Trophoblast cell (in vitro differentiated cells and primary cell): ENCODE measurements around the gene PLG.
"Not testable (repeated sequence)": the region's sequence is repeated elsewhere in the genome, so short reads cannot be mapped to it uniquely, and the experiment has no call there.

Source experiments
- DNase-seq, 2 donors: peaks; one replicate each; pipeline ENCODE4 v3.0.0-alpha.2; 2016
- H2AFZ ChIP-seq: 2 replicates; pipeline ENCODE4 v1.6.1; 2013; ENCODE audit warnings: low read length, moderate library complexity, mild to moderate bottlenecking; ENCODE audit not compliant: insufficient read depth, poor library complexity
- H2AK5ac ChIP-seq: 2 replicates; pipeline ENCODE4 v1.6.1; 2013; ENCODE audit warnings: mild to moderate bottlenecking, low read length
- H2BK120ac ChIP-seq: 2 replicates; pipeline ENCODE4 v1.6.1; 2013; ENCODE audit warnings: low read length, mild to moderate bottlenecking, moderate library complexity; ENCODE audit not compliant: insufficient read depth, poor library complexity
- H2BK12ac ChIP-seq: 2 replicates; pipeline ENCODE4 v1.6.1; 2013; ENCODE audit warnings: mild to moderate bottlenecking, low read length, moderate library complexity
- H2BK5ac ChIP-seq: 2 replicates; pipeline ENCODE4 v1.6.1; 2013; ENCODE audit warnings: low read length, low read depth, moderate library complexity, mild to moderate bottlenecking; ENCODE audit not compliant: poor library complexity
- H3K14ac ChIP-seq: 2 replicates; pipeline ENCODE4 v1.6.1; 2013; ENCODE audit warnings: mild to moderate bottlenecking, low read length
- H3K18ac ChIP-seq: 2 replicates; pipeline ENCODE4 v1.6.1; 2013; ENCODE audit warnings: mild to moderate bottlenecking, low read length
- H3K23ac ChIP-seq: 2 replicates; pipeline ENCODE4 v1.6.1; 2013; ENCODE audit warnings: low read length
- H3K27ac ChIP-seq: 2 replicates; pipeline ENCODE4 v1.5.1; 2013; ENCODE audit warnings: low read depth, mild to moderate bottlenecking, inconsistent platforms, low read length, moderate library complexity
- H3K27me3 ChIP-seq: 2 replicates; pipeline ENCODE4 v1.6.1; 2013; ENCODE audit warnings: inconsistent platforms, mild to moderate bottlenecking, low read length, moderate library complexity; ENCODE audit not compliant: insufficient read depth
- H3K36me3 ChIP-seq, 2 experiments: 1 replicate in 1 of 2; 2 replicates in 1 of 2; pipeline ENCODE4 v1.6.1; 2013; ENCODE audit warnings: low read length in 2 of 2, mild to moderate bottlenecking in 2 of 2, moderate library complexity in 1 of 2; ENCODE audit not compliant: insufficient read depth in 2 of 2, control insufficient read depth in 1 of 2
- H3K4ac ChIP-seq: 2 replicates; pipeline ENCODE4 v1.6.1; 2013; ENCODE audit warnings: low read depth, mild to moderate bottlenecking, low read length, moderate library complexity
- H3K4me1 ChIP-seq, 2 experiments: 1 replicate in 1 of 2; 2 replicates in 1 of 2; pipeline ENCODE4 v1.6.1; 2013; ENCODE audit warnings: low read length in 2 of 2, mild to moderate bottlenecking in 2 of 2, moderate library complexity in 1 of 2; ENCODE audit not compliant: insufficient read depth in 2 of 2, control insufficient read depth in 1 of 2
- H3K4me2 ChIP-seq: 2 replicates; pipeline ENCODE4 v1.6.1; 2013; ENCODE audit warnings: inconsistent platforms, mild to moderate bottlenecking, low read length, moderate library complexity
- H3K4me3 ChIP-seq: 2 replicates; pipeline ENCODE4 v1.5.1; 2013; ENCODE audit warnings: mild to moderate bottlenecking, low read depth, low read length, inconsistent platforms
- H3K79me1 ChIP-seq: one replicate; pipeline ENCODE4 v1.6.1; 2013; ENCODE audit warnings: low read length
- H3K79me2 ChIP-seq: 2 replicates; pipeline ENCODE4 v1.6.1; 2013; ENCODE audit warnings: low read length, mild to moderate bottlenecking; ENCODE audit not compliant: control insufficient read depth, insufficient read depth, poor library complexity
- H3K9ac ChIP-seq: 2 replicates; pipeline ENCODE4 v1.6.1; 2013; ENCODE audit warnings: mild to moderate bottlenecking, low read length
- H3K9me3 ChIP-seq: 2 replicates; pipeline ENCODE4 v1.6.1; 2013; ENCODE audit warnings: low read depth, mild to moderate bottlenecking, control low read depth, inconsistent platforms, low read length; ENCODE audit not compliant: insufficient read depth
- H4K12ac ChIP-seq: 2 replicates; pipeline ENCODE4 v1.6.1; 2013; ENCODE audit warnings: low read depth, mild to moderate bottlenecking, low read length, moderate library complexity
- H4K8ac ChIP-seq: 2 replicates; pipeline ENCODE4 v1.6.1; 2013; ENCODE audit warnings: low read depth, mild to moderate bottlenecking, low read length, moderate library complexity
- H4K91ac ChIP-seq: one replicate; pipeline ENCODE4 v1.6.1; 2013; ENCODE audit warnings: low read depth, mild to moderate bottlenecking, low read length, moderate library complexity
- WGBS: extraction: QIAGEN DNeasy Blood & Tissue Kit; methylation state at CpG from one replicate; pipeline ENCODE4 v1.1.7; 2013; ENCODE audit warnings: missing lambda C conversion rate; ENCODE audit not compliant: insufficient read length, insufficient coverage; ENCODE audit errors: extremely low coverage; 5-methylcytosine and 5-hydroxymethylcytosine counted together

The PLG gene

DNA sequence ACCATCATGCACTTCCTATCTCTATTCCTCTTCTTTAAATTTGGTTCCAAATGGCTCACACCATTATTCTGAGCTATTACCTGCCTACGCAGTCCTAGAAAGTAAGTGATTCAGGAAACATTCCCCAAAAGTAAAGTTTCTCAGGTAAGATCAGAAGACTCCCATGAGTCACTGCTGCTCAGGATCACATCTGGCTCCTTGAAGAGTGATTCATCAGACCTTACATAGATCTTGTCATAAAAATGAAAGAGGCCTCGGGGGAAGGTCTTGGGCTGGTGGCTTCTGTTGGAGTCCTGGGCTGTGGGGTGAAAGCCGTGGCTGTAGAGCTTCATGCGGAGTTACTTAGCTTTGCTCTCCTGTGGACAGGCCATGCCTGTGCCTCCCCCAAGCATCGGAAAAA is 35.9 kb downstream of the PLG start:
- Histone ChIP-seq H3K4me3 (no peak overlapping the region), H4K8ac (no peak overlapping the region), H2BK5ac (no peak overlapping the region), H3K79me1 (no peaks in the 10 kb centered on the region), H3K27me3 (no peaks in the 10 kb centered on the region), H3K23ac (no peak overlapping the region), H3K4me1 (no peaks in the 10 kb centered on the region), H3K36me3 (no peaks in the 10 kb centered on the region), H2AK5ac (no peak overlapping the region), H3K18ac (no peak overlapping the region), H2BK120ac (no peak overlapping the region), H3K27ac (no peak overlapping the region), H3K9me3 (no peaks in the 10 kb centered on the region), H3K4me2 (no peak overlapping the region), H3K9ac (no peak overlapping the region), H2BK12ac (no peak overlapping the region), H3K79me2 (no peaks in the 10 kb centered on the region), H3K4ac (no peak overlapping the region), H3K14ac (no peak overlapping the region), H4K12ac (no peak overlapping the region), H2AFZ (no peak overlapping the region), H4K91ac (no peak overlapping the region)
- WGBS: no CpG with 5 or more reads among the region's 5 CpGs
- DNase-seq: peak; percentile 73 to 85

DNA sequence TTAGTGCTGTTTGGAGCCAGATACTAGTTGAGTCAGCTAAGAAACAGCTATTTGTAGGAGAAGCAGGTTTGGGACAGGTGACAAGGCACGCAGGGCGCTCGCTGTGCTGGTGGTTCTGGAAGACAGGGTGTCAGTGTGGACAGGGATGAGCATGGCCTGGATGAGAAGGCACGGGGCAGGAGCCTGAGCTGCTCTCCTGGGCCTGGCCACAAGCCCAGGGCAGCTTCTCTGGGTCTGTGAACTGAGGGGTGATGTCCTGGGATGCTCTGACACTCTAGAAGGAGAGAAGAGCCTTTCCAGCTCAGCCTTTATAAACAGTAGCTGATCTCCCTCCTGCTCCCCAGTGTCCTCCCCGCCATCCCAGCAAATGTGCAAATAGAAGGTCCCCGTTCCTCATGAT is 37.9 kb downstream of the PLG start:
- Histone ChIP-seq H4K91ac (no peak overlapping the region), H3K4me1 (no peaks in the 10 kb centered on the region), H3K14ac (no peak overlapping the region), H3K4me2 (no peak overlapping the region), H3K4me3 (no peak overlapping the region), H4K12ac (no peak overlapping the region), H2BK120ac (no peak overlapping the region), H3K9me3 (no peaks in the 10 kb centered on the region), H3K4ac (no peak overlapping the region), H3K27me3 (no peaks in the 10 kb centered on the region), H2AFZ (no peak overlapping the region), H4K8ac (no peak overlapping the region), H2AK5ac (no peak overlapping the region), H2BK5ac (no peak overlapping the region), H3K36me3 (no peaks in the 10 kb centered on the region), H3K23ac (no peak overlapping the region), H3K79me2 (no peaks in the 10 kb centered on the region), H3K9ac (no peak overlapping the region), H3K27ac (no peak overlapping the region), H3K79me1 (no peaks in the 10 kb centered on the region), H3K18ac (no peak overlapping the region), H2BK12ac (no peak overlapping the region)
- DNase-seq: no peak
- WGBS: no CpG with 5 or more reads among the region's 6 CpGs

DNA sequence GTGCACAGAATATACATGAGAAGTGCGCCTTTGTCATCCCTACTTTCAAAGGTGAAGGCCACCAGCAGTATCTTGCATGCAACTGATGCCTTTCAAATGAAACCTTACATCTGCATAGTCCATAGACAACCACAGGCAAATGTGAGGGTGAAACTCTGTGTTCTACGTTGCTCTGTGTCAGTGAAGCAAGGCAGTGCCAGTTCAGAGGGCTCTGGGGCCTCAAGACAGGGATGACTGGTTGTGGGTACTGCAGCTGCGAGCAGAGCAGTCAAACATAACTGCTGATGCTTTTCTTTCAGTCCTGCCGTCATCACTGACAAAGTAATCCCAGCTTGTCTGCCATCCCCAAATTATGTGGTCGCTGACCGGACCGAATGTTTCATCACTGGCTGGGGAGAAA is 39.0 kb downstream of the PLG start:
- not testable (repeated sequence) for H3K4ac ChIP-seq, H2BK120ac ChIP-seq, H3K79me1 ChIP-seq, H3K79me2 ChIP-seq, H3K4me2 ChIP-seq, H2BK5ac ChIP-seq, H3K9ac ChIP-seq, H4K8ac ChIP-seq, H3K27ac ChIP-seq, H3K18ac ChIP-seq, H3K14ac ChIP-seq, H3K4me3 ChIP-seq, H4K12ac ChIP-seq, H3K9me3 ChIP-seq, DNase-seq, H2BK12ac ChIP-seq, H3K36me3 ChIP-seq, H4K91ac ChIP-seq, H2AK5ac ChIP-seq, H3K4me1 ChIP-seq, H3K23ac ChIP-seq, H2AFZ ChIP-seq, H3K27me3 ChIP-seq
- WGBS: no CpG with 5 or more reads among the region's 7 CpGs

DNA sequence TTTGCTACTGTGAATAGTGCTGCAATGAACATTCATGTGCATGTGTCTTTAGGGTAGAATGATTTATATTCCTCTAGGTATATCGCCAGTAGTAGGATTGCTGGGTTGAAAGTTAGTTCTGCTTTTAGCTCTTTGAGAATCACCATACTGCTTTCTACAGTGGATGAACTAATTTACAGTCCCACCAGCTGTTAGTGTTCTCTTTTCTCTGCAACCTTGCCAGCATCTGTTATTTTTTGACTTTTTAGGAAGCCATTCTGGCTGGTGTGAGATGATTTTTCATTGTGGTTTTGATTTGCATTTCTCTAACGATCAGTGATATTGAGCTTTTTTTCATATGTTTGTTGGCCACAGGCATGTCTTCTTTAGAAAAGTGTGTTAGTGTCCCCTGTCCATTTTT is 40.0 kb downstream of the PLG start:
- no CpG with 5 or more reads among the region's 2 CpGs for WGBS

More for the DNA sequence above, 40.0 kb downstream of the PLG start:
- Histone ChIP-seq H3K18ac (no peak overlapping the region), H3K4ac (no peak overlapping the region), H3K23ac (no peak overlapping the region), H3K4me2 (no peak overlapping the region), H3K4me3 (no peak overlapping the region), H4K8ac (no peak overlapping the region), H2BK12ac (no peak overlapping the region), H3K27me3 (no peaks in the 10 kb centered on the region), H4K12ac (no peak overlapping the region), H3K14ac (no peak overlapping the region), H2AK5ac (no peak overlapping the region), H3K4me1 (no peaks in the 10 kb centered on the region), H2BK5ac (no peak overlapping the region), H3K79me1 (no peaks in the 10 kb centered on the region), H2BK120ac (no peak overlapping the region), H3K9ac (no peak overlapping the region), H3K79me2 (no peaks in the 10 kb centered on the region), H3K27ac (no peak overlapping the region), H2AFZ (no peak overlapping the region), H4K91ac (no peak overlapping the region), H3K36me3 (no peaks in the 10 kb centered on the region), H3K9me3 (no peaks in the 10 kb centered on the region)
- no peak for DNase-seq
